Heart left ventricle (tissue), 16 donors: ENCODE measurements around the gene SSBP4. TPM values are rescaled to one million over a fixed set of nuclear protein-coding genes. Genes with fewer than 3 reads are reported as not detected.

Source experiments
- ATAC-seq, 4 donors: fragments of 200-7000 bp; cut with Tn5 transposase; one replicate each; pipeline ENCODE4 v1.9.1; 2020 to 2022; ENCODE audit warnings: moderate library complexity in 4 of 4, mild to moderate bottlenecking in 3 of 4, moderate number of reproducible peaks in 1 of 4
- DNase-seq, 5 donors: peaks; one replicate each; pipeline ENCODE4 v3.0.0-alpha.2; 2020
- H3K27ac ChIP-seq, 12 donors: fragments of 200-600 bp; sonication (generic) in 4 of 12; one replicate each; pipeline versions ENCODE4 v1.5.0 to v1.8.0; 2016 to 2022; ENCODE audit warnings: mild to moderate bottlenecking in 2 of 12
- H3K27me3 ChIP-seq, 9 donors: fragments of 200-600 bp; sonication (generic) in 2 of 9; one replicate each; pipeline versions ENCODE4 v1.5.1 to v1.8.0; 2016 to 2022; ENCODE audit warnings: mild to moderate bottlenecking in 3 of 9
- H3K36me3 ChIP-seq, 9 donors: fragments of 200-600 bp; sonication (generic) in 2 of 9; one replicate each; pipeline versions ENCODE4 v1.5.0 to v1.8.0; 2018 to 2022; ENCODE audit warnings: mild to moderate bottlenecking in 2 of 9
- H3K4me1 ChIP-seq, 12 donors: fragments of 200-600 bp; sonication (generic) in 4 of 12; one replicate each; pipeline versions ENCODE4 v1.5.0 to v1.8.0; 2016 to 2022; ENCODE audit warnings: mild to moderate bottlenecking in 3 of 12
- H3K4me3 ChIP-seq, 12 donors: fragments of 200-600 bp; sonication (generic) in 4 of 12; one replicate each; pipeline versions ENCODE4 v1.5.0 to v1.8.0; 2017 to 2022; ENCODE audit warnings: mild to moderate bottlenecking in 9 of 12, moderate library complexity in 4 of 12
- H3K9me3 ChIP-seq, 12 donors: fragments of 200-600 bp; sonication (generic) in 4 of 12; one replicate each; pipeline versions ENCODE4 v1.5.0 to v1.8.0; 2016 to 2022; ENCODE audit warnings: mild to moderate bottlenecking in 1 of 12
- CTCF ChIP-seq, 12 donors: fragments of 200-600 bp; sonication (generic) in 4 of 12; IDR thresholded peaks; one replicate each; pipeline versions ENCODE4 v1.5.0 to v1.8.0; 2018 to 2022; ENCODE audit warnings: antibody characterized with exemption in 12 of 12, mild to moderate bottlenecking in 5 of 12
- POLR2A ChIP-seq, 2 donors: fragments of 450-650 bp; IDR thresholded peaks; one replicate each; pipeline ENCODE4 v1.6.1; 2017; ENCODE audit warnings: antibody characterized with exemption in 2 of 2, mild to moderate bottlenecking in 2 of 2, moderate library complexity in 2 of 2
- WGBS, 4 donors: extraction: QIAGEN DNeasy Blood & Tissue Kit in 2 of 4; methylation state at CpG; one replicate each; pipeline versions ENCODE4 v1.1.5 to v1.1.7; 2013 to 2018; 5-methylcytosine and 5-hydroxymethylcytosine counted together
- intact Hi-C, 10 donors: fragments of 100-400 bp; cut with DNase I; formaldehyde crosslinking; loops; one replicate each; pipeline versions ENCODE4 v1.11.1 to v1.14.2; 2022
- polyA plus RNA-seq, 2 donors: library from polyadenylated mRNA; stranded (reverse); fragments of 200-250 nt; gene quantifications; one replicate each; pipeline ENCODE4 v1.2.3, GENCODE V29; 2013
- total RNA-seq, 9 donors: library from RNA; depleted of rRNA in 2 of 9; stranded (reverse); fragments of >200 nt in 2 of 9; fragmentation: NEBNext Ultra II Directional in 3 of 9; extraction: Animal tissue kit (Norgen Biotek cat#: 25700) in 3 of 9; gene quantifications; one replicate each; pipeline versions ENCODE4 v1.1.0 to v1.2.4, GENCODE V29; 2016 to 2023
- donor health status: ischemic (EF 13 %, LVEDD 7.1; RV severe dilation, severe dysfunction).
- donor health status: healthy with polysubstance abuse.
- donor health status: DM: no; HTN: yes; CAD: no.
- donor health status: DM: no; HTN: no; CAD: no.
- donor health status: ischemic (EF 25% LVEDD 6.9; RV normal size, moderate dysfunction).
- donor health status: ischemic (EF 25% LVEDD 5.7; RV mildly dilated, moderate dysfunction).
- donor health status: healthy.
- donor health status: DM: yes; HTN: yes; CAD: no.
- donor health status: ischemic (EF 35%, LVEDD 5.7; RV mildly dilated, moderate dysfunction).
- donor health status: nonischemic (EF 11% LVEDD 7.7; RV severe dilation, severe dysfunction).
- donor health status: DM: yes; HTN: yes; CAD: no.
- donor health status: PGD.
- donor health status: ischemic (EF 29% LVEDD 5.4; RV normal size, mild dysfunction).
- donor health status: nonischemic (EF 23%, LVEDD 6.1; RV moderate dilation, normal function).

The SSBP4 gene
- total and polyA plus RNA-seq, 11 donors, result 23.5 to 89.8 (median 29.4) TPM

- TF ChIP-seq POLR2A (IDR thresholded peaks at IDR 0.05) (no peak), CTCF (IDR thresholded peaks at IDR 0.05) (no peak)
- H3K27ac ChIP-seq, result no peak overlapping the region
- ATAC-seq, result peak in 3 of 4 donors; percentile 2
- intact Hi-C loops, result loop anchor here in 6 of 10 donors (5.0 to 10.0 kb wide), 6 partner anchors 122 to 397 kb away; partner anchors contain the start of genes REX1BD (in 3 of the 6) and UBA52 (in 2 of the 6)
- no peak overlapping the region for H3K4me3 ChIP-seq
- peaks cover 0 to 21% (median 8%) of the 10 kb centered on the region in 12 donors for H3K4me1 ChIP-seq
- no peaks in the 10 kb centered on the region for H3K9me3 ChIP-seq
- H3K36me3 ChIP-seq, result peaks cover 0 to 95% (median 71%) of the 10 kb centered on the region in 9 donors
- 73 to 79% (median 77%) methylated on average over 21 to 33 of the region's 33 CpGs for WGBS, 4 donors
- no peaks in the 10 kb centered on the region for H3K27me3 ChIP-seq
- DNase-seq, result peak in 1 of 5 donors; percentile 29
Observed at GRCh38 chr19:18450021-18450930, 31.1 kb downstream of the SSBP4 start.

GRCh38 chr19:18450931-18451836, 32.0 kb downstream of the SSBP4 start:
- H3K27me3 ChIP-seq, result no peaks in the 10 kb centered on the region
- DNase-seq (peak; percentile 85 to 94 (median 88)), ATAC-seq (peak; percentile 78 to 88 (median 86))
- WGBS, 4 donors, result 38 to 51% (median 48%) methylated on average over 7 to 26 of the region's 26 CpGs
- no peak overlapping the region for H3K4me3 ChIP-seq
- H3K27ac ChIP-seq, result peak overlapping the region in 1 of 12 donors; percentile 41
- peaks cover 0 to 94% (median 70%) of the 10 kb centered on the region in 9 donors for H3K36me3 ChIP-seq
- H3K4me1 ChIP-seq, result peaks cover 0 to 21% (median 8%) of the 10 kb centered on the region in 12 donors
- no peak for TF ChIP-seq POLR2A (IDR thresholded peaks at IDR 0.05)
- peak; percentile 96 to 99 (median 98) for TF ChIP-seq CTCF (IDR thresholded peaks at IDR 0.05)
- intact Hi-C loops, result loop anchor here in 6 of 10 donors (5.0 to 10.0 kb wide), 6 partner anchors 121 to 396 kb away; partner anchors contain the start of genes REX1BD (in 3 of the 6) and UBA52 (in 2 of the 6)
- H3K9me3 ChIP-seq, result no peaks in the 10 kb centered on the region

GRCh38 chr19:18452386-18452785, 33.2 kb downstream of the SSBP4 start:
- no peaks in the 10 kb centered on the region for H3K9me3 ChIP-seq
- intact Hi-C loops, result loop anchor here in 6 of 10 donors (5.0 to 10.0 kb wide), 6 partner anchors 120 to 395 kb away; partner anchors contain the start of genes REX1BD (in 3 of the 6) and UBA52 (in 2 of the 6)
- no peak overlapping the region for H3K27ac ChIP-seq
- H3K4me1 ChIP-seq, result peaks cover 0 to 23% (median 13%) of the 10 kb centered on the region in 12 donors
- H3K4me3 ChIP-seq, result no peak overlapping the region
- peaks cover 0 to 94% (median 63%) of the 10 kb centered on the region in 9 donors for H3K36me3 ChIP-seq
- DNase-seq, result no peak
- WGBS, 4 donors, result 74 to 87% (median 83%) methylated on average over 3 of the region's 3 CpGs
- no peaks in the 10 kb centered on the region for H3K27me3 ChIP-seq
- ATAC-seq, result no peak
- TF ChIP-seq POLR2A (IDR thresholded peaks at IDR 0.05) (no peak), CTCF (IDR thresholded peaks at IDR 0.05) (no peak)
